ENCODE measurements around the gene WARS2. TPM values are rescaled to one million over a fixed set of nuclear protein-coding genes. Genes with fewer than 3 reads are reported as not detected.

Gene WARS2
- polyA plus RNA-seq, 2 of the 4 experiments (the other 2 are of a cell fraction): 5.9 to 7.9 TPM

GRCh38 chr1:119075614-119076013, 64.8 kb downstream of the WARS2 start:
- no peak for FAIRE-seq
- no peaks in the 10 kb centered on the region for H3K9me3 ChIP-seq
- no peak for DNase-seq (ENCODE audit: low read depth in 1 of 2, low spot score in 1 of 2)
- H3K4me2 ChIP-seq: no peak overlapping the region
- POLR2A ChIA-PET: no interaction called here
- CTCF ChIA-PET: no interaction called here
- ATAC-seq: no peak
- H3K27ac ChIP-seq: no peak overlapping the region
- 50% methylated on average over 1 of the region's 1 CpG for WGBS (ENCODE audit: missing lambda C conversion rate)
- no peak for TF ChIP-seq TFCP2L1 (CRISPR knock-in tag; IDR thresholded peaks at IDR 0.05)
- TF ChIP-seq MAZ (IDR thresholded peaks at IDR 0.05; ENCODE audit: borderline replicate concordance, low read depth, low read length): no peak
- H3K4me1 ChIP-seq: no peaks in the 10 kb centered on the region
- H3K4me3 ChIP-seq: no peak overlapping the region

- Histone ChIP-seq H3K9me3 (no peaks in the 10 kb centered on the region), H3K4me1 (no peaks in the 10 kb centered on the region), H3K4me2 (no peak overlapping the region), H3K4me3 (no peak overlapping the region), H3K27ac (no peak overlapping the region)
- no peak for TF ChIP-seq HEYL (CRISPR knock-in tag; IDR thresholded peaks at IDR 0.05)
- no peak for TF ChIP-seq NPAS2 (CRISPR knock-in tag; IDR thresholded peaks at IDR 0.05; ENCODE audit: borderline replicate concordance)
- no peak for TF ChIP-seq RNF2 (IDR thresholded peaks at IDR 0.05; ENCODE audit: borderline replicate concordance, low read depth)
- no peak for TF ChIP-seq SMC3 (IDR thresholded peaks at IDR 0.05)
- no peak for TF ChIP-seq CHD4 (IDR thresholded peaks at IDR 0.05; ENCODE audit: borderline replicate concordance)
- TF ChIP-seq MAZ (IDR thresholded peaks at IDR 0.05; ENCODE audit: borderline replicate concordance, low read depth, low read length): no peak
- TF ChIP-seq BHLHE40 (IDR thresholded peaks at IDR 0.05; ENCODE audit: low read depth, low read length): no peak
- no peak for TF ChIP-seq REST (IDR thresholded peaks at IDR 0.05)
- TF ChIP-seq HDAC2 (IDR thresholded peaks at IDR 0.05): no peak
- no peak for TF ChIP-seq BCL3 (IDR thresholded peaks at IDR 0.05)
- TF ChIP-seq MAX (IDR thresholded peaks at IDR 0.05): no peak
- TF ChIP-seq ZNF302 (CRISPR knock-in tag; IDR thresholded peaks at IDR 0.05): no peak
- no peak for TF ChIP-seq HOXB13 (CRISPR knock-in tag; IDR thresholded peaks at IDR 0.05; ENCODE audit: low read depth)
- TF ChIP-seq NFE2L2 (conservative IDR thresholded peaks at IDR 0.05; ENCODE audit: low read length): no peak
- TF ChIP-seq GATA3 (IDR thresholded peaks at IDR 0.05; ENCODE audit: borderline replicate concordance): no peak
- TF ChIP-seq ZFP36 (IDR thresholded peaks at IDR 0.05; ENCODE audit: borderline replicate concordance, partially characterized antibody): no peak
- no peak for TF ChIP-seq CTCF (IDR thresholded peaks at IDR 0.05)
- no peak for TF ChIP-seq SREBF2 (IDR thresholded peaks at IDR 0.05)
- no peak for TF ChIP-seq RARB (CRISPR knock-in tag; IDR thresholded peaks at IDR 0.05)
- no peak for TF ChIP-seq USF2 (IDR thresholded peaks at IDR 0.05)
- ChIA-PET CTCF (no interaction called here), POLR2A (no interaction called here)
- DNase-seq (ENCODE audit: low read depth in 1 of 2, low spot score in 1 of 2) (no peak), FAIRE-seq (no peak), ATAC-seq (no peak)
- WGBS (ENCODE audit: missing lambda C conversion rate): 97% methylated on average over 3 of the region's 3 CpGs
Observed at GRCh38 chr1:119071321-119071720, 69.1 kb downstream of the WARS2 start.
